Activated naive CD4-positive, alpha-beta T cell treated with Interleukin-2 at 50 U/mL for 16 hours (primary cell): ENCODE data around the gene HNRNPR.

Experiments used
- DNase-seq: peaks from one replicate; pipeline ENCODE4 v3.0.0-alpha.2; 2020

HNRNPR gene

DNA sequence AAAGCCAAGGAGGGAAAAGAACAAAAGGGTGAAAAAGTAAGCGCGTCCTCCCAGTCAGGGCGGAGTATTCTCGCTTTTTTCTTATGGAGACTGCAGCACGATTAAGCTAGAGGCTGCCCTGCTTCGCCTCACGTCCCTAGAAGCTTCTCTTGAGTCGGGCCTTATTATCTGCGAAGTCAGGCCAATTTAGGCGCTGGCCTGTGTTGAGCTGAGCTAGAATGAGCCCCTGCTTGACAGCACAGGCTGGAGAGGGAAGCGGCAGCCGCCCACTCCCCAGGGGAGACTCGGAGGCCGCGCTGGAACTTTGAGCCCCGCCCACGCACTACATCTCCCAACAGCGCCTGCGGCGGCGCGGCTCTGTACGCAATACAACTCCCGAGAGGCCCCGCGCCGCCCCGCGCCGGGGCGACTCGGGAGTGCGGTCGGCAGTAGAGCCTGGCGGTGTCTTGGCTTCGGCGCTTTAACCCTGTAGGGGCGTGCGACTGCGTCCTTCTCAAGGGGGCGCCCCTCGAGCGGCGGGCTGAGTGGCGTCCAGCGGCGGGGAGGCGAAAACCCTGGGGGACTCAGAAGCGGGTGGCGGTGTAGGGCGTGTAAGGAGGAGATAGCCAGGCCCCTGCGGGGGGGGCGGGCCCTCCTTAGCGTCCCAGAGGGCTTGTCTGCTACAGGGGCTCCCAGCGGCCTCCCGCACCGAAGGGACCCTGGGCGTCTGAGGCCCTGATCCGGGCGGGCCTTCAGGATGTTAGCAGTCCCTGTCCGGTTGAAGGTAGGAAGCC lies 24.7 kb upstream of the HNRNPR start:
- peak; percentile 88 for DNase-seq

DNA sequence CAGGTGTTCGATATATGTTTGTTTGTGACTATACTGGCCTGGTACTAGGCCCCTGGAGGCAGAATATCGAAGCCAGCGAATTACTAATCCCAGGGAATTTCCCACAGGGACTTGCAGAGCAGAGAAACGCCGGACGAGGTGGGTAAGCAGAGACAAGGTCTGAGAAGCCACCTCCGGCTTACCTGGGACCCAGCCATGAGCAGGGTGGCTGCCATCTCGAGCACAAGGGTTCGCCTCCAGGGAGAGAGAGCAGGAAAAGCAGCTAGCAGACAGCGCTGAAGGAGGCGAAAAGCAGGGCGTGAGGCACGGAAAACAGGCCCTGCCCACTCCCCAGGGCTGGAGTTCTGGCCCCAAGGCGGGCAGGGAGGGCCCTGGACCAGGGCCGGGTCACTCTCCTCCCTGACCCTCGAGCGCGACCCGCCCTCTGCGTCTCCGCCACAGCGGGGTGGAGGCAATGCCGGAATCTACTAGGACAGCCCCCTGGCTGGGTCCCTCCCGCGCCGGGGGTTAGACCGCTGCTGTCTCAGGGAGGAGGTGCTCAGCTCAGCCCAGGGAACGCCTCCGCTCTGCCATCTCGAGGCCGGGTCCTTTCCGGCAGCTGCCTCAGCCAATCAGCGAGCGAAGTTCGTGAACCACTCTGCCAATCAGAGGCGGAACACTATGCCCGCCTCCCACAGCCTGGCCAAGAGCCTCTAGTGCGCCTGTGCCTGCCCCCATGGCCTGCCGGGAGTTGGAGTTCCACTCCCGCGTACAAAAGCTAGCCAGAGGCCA lies 23.9 kb upstream of the HNRNPR start:
- DNase-seq = peak; percentile 99

DNA sequence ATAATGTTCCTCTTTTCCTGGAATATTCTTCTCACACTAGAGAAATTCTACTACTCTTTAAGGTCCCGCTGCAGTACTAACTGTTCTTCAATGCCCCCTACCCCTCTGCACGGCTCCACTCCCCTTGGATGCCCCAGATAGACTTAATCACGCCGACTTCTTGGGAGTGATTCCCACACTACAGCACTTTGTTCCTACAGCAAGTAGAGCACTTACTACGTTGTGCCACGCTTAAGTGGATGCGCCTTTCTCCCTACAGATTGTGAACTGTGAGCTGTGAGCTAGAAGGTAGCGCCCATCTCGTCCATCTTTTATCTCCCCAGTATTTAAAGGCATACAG lies 23.3 kb upstream of the HNRNPR start:
- DNase-seq = no peak

DNA sequence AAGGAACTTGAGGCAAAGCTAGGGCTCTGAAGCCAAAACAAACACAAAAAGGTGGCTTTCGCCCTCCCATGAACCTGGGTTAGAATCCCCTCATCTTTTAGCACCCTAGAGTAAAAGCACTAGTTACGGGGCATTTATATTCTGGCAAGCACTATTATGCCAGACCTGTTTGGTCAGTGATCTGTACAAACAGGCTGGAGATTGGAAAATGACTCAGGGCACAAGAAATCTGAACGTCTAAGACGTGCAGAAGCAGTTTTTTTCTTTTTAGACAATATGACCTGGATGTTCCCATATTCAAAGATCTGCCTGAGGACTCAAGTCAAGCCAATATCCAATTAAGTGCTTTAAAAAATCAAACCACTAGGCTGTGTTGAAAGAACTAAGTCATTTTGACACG lies 22.5 kb upstream of the HNRNPR start:
- no peak for DNase-seq

DNA sequence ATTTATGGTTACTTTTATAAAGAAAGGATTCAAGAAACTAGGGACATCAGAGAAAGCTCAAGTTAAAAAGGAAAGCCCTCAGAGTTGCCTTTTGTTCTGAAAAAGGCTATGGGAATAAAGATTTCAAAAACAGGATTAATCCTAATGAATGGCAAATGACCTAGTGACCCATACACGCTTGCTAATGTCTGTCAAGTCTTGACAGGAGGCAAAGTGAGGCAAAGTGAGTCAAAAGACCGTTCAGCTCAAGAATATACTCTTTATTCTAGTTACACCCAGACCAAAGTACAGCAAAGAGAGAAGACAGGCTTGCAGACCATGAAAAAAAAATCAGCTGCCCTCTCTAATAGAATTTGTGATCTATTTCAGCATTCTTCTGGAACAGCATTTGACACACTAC lies 22.1 kb upstream of the HNRNPR start:
- DNase-seq = no peak

DNA sequence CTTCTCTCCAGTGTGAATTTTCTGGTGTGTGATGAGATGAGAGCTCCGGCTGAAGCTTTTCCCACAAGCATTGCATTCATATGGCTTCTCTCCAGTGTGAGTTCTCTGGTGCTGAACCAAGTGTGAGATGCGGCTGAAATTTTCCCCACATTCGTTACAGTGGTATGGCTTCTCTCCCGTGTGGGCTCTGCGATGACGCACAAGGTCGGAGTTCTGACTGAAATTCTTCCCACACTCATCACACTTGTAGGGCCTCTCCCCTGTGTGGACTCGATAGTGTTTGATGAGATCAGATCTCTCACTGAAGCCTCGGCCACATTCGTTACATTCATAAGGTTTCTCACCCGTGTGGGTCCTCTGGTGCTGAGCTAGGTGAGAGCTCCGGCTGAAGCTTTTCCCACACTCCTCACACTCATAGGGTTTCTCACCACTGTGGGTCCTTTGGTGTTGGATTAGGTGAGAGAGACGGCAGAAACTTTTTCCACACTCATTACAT lies 18.2 kb upstream of the HNRNPR start:
- DNase-seq = no peak

DNA sequence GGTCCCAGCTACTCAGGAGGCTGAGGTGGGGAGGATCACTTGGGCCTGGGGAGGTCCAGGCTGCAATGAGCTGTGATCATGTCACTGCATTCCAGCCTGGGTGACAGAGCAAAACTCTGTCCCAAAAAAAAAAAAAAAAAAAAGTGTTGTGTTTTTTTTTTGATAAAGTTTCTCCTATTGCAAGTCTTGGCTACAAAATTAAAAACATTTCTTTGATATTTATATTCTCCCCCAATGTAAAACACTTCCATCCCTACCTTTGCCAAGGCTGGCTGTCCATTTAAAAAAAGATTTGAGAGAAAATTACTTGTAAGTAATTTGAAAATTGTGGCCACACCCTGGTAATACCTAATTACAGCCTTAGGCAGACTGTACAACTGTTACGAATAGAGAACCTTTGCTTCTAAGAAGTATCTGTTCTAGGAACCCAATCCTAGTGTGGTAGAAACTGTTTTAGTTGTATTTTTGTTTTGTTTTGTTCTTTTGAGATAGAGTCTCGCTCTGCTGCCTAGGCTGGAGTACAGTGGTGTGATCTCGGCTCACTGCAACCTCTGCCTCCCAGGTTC lies 14.3 kb upstream of the HNRNPR start:
- DNase-seq = no peak

DNA sequence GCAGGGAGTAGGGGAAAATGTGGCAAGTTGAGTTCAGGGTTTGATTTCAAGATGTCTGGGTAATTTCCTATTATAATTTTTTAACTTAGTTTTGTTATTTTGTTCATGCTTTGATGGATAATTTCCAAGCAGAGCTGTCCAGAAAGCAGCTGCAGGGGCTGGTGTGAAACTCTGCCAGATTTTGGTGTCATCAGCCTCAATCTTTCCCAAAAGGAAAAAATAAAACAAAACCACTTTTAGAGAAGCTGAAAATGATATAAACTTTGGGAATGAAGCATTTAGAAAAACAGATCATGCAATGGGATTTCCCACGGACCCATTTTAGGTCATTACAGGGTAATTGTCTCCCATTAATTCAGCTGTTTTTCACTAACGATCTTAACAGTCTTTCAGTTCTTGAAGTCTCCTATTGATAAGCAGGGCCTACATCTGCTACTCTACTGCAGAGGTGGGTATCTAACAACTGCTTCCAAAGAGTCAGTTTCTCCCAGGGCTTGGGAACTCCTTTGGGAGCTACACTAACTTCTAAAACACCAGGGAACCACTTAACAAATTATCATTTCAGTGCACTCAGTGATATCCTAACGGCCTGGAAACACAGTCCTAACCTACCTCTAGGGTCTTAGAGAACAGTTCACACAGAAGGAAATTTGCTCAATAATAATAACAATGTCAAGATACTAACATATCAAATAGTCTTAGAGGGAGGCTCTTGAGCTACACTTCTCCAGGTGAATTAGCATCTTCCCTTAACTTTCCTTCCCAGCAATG lies 13.2 kb upstream of the HNRNPR start:
- DNase-seq = no peak

DNA sequence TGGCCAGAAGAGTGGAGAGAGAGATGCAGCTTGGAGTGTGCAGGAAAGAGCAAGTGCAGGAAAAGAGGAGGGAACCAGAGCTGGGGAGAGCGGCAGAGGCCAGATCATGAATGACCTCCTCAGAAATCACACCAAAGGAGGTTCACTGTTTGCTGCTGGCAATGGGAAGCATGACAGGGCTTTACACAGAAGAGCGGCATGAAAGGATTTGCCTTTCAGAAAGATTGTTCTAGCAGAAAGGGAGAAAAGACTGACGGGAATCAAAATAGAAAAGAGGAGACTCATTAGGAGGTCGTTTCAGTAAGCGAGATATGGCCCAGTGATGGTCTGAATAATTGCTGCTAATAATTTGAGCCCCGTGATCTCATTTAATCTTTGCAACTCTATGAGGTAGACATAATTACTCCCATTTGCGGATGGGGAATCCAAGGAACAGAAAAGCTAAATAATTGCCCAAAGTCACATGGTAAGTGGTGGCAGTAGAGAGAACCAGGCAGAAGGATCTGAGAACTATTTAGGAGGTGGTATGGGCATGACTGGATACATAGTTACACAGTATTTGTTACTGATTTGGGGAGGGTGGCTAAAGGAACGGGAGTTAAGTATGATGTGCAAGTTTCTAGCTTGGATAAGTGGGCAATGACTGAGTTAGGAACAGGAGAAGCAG lies 12.5 kb upstream of the HNRNPR start:
- no peak for DNase-seq

DNA sequence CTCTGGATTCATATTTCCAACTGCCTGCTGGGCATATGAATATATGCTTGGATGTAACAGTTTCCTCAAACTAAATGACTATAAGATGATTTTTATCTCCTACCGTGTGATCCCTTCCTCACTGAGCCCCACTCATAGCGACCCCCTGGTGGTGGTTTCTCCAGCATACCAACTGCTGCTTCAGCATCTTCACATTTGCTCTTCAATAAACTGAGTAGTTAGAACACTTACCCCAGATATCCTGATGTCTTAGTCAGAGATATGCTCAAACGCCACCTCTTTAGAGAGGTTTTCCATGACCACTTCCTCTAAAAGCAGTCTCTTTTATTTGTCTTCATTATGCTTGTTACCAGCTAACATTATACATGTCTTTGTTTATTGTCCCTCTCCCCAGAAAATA lies 10.2 kb upstream of the HNRNPR start:
- no peak for DNase-seq

DNA sequence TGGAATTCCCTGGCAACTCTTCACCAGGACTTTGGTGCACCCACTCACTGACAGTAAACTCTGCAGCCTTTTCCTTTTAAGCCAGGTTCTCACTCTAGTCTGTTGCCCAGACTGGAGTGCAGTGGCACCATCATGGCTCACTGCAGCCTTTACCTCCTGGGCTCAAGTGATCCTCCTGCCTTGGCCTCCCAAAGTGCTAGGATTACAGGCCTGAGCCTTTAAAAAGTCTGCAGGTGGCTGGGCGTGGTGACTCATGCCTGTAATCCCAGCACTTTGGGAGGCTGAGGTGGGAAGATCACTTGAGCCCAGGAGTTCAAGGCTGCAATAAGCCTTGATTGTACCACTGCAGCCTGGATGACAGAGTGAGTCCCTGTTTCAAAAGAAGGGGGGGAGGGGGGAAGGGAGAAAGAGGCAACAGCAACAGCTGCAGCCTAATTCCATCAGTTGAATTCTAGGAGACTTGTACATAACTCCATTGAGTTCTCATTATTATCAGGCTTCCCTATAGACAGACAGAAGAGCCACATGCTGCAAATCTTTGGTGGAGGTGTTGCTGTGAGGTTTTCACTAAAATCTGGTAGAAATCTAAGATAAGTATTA lies 8.1 kb upstream of the HNRNPR start:
- no peak for DNase-seq

DNA sequence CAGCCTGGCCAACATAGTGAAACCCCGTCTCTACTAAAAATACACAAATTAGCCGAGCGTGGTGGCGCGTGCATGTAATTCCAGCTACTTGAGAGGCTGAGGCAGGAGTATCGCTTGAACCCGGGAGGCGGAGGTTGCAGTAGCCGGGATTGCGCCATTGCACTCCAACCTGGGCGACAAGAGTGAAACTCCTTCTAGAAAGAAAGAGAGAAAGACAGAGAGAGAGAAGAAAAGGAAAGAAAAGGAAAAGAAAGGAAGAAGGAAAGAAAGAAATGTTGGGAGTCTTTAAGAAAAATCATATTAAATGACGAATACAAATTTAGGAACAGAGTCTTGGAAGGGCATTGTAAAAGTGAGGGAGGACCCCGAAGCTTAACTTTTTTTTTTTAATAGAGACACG lies 1.8 kb upstream of the HNRNPR start:
- DNase-seq = no peak

DNA sequence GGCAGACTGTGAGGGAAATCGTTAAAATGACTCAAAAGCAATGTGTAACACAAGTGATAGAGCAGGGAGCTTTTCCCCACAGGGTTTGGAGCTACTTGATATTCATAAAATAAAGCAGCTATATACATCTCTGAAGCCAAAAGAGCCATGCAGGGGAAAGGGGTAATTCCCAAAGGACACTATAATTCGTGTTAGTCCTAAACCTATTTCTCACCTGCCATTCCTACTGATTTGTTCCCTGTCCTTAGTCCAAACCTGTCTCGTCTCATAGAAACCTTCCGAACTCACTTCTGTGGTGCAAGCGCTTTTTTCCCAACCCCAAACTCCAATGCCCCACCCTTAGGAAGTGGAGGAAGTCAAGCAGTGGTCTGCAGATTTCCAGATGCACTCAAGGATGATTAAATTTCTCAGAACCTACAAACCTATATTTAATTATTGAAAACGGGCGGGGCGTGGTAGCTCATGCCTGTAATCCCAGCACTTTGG lies 946 bp upstream of the HNRNPR start:
- DNase-seq = no peak

DNA sequence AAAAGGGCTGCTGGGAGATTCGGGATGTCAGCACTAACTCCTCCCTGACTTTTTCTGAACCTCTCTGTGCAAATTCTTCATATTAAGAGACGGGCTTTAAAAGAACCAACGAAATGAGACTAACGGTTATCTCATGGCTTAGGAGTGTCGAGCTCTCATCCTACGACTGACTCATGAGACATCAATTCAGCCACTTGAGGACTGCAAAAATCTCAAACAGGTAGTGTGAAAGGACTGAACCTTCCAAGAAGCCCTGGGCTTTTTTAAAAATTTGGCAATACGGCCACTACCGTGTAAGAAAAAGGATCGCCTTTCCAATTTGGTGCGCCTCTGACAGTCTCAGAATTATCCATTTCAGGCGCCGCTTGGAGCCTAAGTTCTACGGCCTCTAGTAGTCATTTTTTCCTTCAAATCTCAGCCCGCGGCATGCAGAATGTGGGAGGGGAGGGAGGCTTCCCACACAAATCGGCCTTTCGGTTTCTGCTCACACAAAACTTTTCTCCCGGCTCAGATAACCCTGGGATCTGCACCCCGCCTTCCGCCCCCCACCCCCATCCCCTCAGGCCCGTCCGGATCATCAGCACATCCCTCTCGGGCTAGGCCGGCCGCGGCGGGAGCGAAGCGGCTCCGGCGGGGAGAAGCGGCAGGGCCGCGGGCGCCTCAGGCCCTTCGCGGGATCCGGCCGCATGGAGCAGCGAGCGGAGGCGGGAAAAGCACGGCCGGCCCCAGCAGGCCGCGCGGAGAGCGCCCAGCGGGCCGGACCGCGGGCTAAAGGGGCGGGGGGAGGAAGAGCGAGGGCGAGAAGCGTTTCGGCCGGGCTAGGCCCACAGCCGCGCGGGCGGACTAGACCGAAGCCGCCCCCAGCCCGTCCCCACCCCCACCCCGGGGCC lies 618 bp downstream of the HNRNPR start:
- DNase-seq = peak; percentile 67

DNA sequence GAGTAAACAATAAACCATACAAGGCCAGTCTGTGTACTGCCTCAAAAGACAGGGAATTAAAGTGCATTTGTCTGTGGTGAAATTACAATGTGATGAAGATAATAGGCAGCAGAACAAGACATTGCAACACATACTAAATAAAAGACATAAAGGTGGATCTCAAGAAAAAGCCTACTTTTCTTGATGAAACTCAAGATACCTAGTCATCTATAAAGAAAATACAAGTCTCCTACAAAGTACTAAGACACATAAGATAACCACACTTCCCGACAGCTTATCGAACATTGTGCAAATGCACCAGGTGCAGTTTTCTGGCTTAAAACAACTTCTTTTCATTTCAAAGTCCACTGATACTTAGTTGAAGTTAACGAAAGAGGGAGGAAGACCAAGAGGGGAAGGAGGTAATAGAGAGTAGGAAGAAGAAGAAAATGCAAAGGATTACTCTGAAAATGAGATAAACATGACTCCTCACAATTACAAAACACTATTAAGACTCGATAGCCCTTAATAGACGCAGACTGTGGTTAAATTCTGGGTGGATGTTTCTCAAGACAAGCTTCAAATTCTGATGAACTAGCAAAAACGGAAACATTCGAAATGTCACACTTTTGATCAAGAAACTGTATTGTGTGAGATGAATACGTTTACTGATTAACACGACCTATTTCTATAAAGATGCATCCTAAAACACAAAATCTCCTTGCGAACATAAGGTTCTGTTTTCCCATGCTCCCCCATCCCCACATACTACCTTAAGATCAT lies 2.0 kb downstream of the HNRNPR start:
- DNase-seq = no peak

DNA sequence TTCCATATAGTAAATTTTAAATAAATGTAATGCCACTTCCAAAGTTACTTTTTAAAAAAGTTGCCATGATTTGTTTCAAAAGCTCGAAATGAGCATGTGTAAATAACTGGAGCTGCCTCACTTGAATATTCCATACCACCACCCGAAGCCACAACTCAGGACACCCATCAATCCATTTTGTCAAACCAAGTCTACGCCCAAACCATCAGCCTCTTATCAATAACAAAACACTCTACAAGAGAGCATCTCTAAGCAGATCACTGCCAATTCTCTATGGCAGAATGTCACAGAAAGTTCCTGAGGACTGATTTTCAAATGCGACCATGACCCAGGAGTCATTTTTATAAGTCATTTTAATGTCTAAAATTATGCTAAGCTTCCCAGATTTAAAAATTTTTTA lies 4.5 kb downstream of the HNRNPR start:
- no peak for DNase-seq

DNA sequence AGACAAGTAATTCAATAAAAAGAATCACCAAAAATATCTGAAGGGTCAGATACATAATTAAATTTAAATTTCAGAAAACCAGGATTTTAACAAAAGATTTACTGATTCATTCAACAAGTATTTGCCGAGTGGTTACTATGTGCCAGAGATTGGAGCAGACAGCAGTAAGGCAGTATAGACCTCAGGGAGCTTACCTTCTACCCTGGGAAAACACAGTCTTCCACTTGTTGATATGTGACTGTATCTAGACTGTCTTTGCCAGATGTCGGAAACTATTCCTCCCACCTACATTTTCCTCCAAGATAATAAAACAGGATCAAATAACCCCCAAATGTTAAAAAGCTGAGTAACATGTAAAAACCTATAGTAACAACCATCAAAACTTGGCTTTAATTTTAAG lies 6.2 kb downstream of the HNRNPR start:
- DNase-seq = no peak

DNA sequence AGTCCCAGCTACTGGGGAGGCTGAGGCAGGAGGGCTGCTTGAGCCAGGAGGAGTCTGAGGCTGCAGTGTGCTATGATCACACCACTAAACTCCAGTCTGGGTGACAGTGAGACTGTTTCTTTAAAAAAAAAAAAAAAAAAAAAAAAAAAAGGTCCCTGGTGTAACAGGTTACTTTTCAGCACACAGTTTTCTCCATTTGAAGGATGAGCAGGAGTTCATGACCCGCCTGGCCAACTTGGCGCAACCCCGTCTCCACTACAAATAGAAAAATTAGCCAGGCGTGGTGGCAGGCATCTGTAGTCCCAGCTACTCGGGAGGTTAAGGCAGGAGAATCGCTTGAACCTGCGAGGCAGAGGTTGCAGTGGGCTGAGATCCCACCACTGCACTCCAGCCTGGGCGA lies 12.4 kb downstream of the HNRNPR start:
- DNase-seq = no peak

DNA sequence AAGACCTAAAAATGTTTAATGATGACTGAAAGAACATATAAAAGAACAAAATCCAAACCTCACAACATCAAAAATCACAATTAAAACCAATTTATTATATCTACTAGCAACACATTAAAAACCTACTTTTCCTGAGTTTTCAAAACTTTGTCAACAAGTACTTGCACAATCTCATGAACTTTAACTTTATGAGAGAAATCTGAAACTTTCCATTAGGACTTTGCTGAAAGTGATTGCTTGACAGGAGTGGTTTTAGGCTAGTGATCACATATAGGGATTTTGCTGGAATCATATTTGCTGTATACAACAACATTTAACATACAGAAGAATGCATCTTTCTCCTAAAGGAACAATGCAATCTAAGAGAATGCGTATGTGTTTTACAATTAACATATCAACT lies 13.2 kb downstream of the HNRNPR start:
- no peak for DNase-seq

DNA sequence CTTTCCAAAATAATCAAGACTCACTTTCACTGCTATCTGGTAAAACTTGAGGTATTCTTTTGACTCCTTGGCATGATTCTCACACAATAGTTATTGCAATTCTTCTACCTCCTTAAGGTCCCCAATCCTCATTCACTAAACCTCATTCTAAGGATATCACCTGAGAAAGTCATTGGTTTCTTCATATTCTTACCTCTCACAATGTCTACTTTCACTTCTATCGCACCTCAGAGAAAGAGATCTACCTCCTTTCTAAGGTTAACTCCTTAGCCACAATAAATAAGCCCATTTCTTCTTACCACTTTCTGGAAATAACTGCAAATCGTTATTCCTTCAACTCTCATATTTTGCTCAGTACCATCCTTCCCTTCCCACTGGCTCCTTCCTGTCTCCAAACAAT lies 18.7 kb downstream of the HNRNPR start:
- DNase-seq = no peak
